HG03196 (cell line): ENCODE results near the gene ITM2B.

ENCODE experiments used
- ATAC-seq: cut with Tn5 transposase; IDR thresholded peaks from one replicate; pipeline ENCODE4 v1.9.1; 2021; ENCODE audit not compliant: unreplicated experiment

The ITM2B gene

GRCh38 chr13:48302871-48303358 lies 69.9 kb downstream of the ITM2B start:
- ATAC-seq: no peak

DNA sequence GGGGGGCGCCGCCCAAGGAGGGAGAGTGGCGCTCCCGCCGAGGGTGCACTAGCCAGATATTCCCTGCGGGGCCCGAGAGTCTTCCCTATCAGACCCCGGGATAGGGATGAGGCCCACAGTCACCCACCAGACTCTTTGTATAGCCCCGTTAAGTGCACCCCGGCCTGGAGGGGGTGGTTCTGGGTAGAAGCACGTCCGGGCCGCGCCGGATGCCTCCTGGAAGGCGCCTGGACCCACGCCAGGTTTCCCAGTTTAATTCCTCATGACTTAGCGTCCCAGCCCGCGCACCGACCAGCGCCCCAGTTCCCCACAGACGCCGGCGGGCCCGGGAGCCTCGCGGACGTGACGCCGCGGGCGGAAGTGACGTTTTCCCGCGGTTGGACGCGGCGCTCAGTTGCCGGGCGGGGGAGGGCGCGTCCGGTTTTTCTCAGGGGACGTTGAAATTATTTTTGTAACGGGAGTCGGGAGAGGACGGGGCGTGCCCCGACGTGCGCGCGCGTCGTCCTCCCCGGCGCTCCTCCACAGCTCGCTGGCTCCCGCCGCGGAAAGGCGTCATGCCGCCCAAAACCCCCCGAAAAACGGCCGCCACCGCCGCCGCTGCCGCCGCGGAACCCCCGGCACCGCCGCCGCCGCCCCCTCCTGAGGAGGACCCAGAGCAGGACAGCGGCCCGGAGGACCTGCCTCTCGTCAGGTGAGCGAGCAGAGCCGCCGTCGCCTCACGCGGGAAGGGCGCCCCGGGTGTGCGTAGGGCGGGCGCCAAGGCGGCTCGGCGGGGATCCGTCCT lies 70.5 kb downstream of the ITM2B start, which contains the start of gene RB1:
Gene RB1 (plus strand): TSS at position 393 of the 784 bp plus-strand sequence. CDS start 162 bp downstream, at position 555.
- peak; percentile 82 for ATAC-seq

- ATAC-seq: peak; percentile 57
These were observed 71.3 kb downstream of the ITM2B start for GRCh38 chr13:48304143-48304876.

- no peak for ATAC-seq
These were observed 78.2 kb downstream of the ITM2B start for GRCh38 chr13:48311223-48311622.

GRCh38 chr13:48315969-48316650 lies 83.1 kb downstream of the ITM2B start:
- no peak for ATAC-seq

GRCh38 chr13:48316826-48317510 lies 84.0 kb downstream of the ITM2B start:
- ATAC-seq: no peak

DNA sequence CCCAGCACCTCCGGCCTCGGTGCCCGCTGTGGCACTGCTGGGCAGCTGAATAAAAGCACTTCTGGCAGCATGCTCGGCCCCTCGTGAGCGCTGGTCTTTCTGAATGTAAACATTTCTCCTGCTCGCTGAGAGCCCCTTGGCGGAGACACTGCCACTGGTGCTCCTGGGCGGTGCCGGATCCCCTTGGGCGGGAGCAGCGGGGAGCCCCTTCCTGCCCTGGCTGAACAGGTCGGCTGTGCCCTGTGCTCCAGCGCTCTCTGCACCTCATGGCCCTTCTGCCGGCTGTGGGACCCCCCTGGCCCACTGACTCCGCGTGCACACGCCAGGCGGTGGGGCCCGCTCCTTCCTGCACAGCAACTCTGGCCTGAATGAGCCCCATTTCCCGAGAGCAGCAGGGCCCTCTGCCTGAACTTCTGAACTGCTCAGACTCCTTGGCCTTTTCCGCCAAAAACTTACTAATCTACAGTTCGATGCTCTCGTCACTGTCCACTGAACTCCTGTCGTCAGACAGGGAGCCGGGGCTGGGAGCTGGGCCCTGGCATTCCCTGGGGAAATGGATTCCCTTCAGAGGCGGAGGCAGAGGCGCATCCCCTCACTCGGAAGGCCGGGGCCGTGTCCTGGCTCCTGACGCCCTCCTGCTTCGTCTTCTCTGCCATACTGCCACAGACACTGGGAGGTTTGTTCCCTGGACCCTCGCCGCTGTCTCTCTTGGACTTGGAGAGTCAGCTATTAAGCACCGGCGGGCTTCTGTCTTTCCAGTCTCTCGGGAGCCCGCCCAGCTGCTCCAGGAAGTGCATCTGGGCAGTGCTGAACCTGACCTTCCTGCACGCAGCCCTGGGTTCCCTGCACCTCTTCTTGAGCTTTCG lies 84.7 kb downstream of the ITM2B start:
- no peak for ATAC-seq

- no peak for ATAC-seq
These were observed 85.4 kb downstream of the ITM2B start for GRCh38 chr13:48318377-48318811.

DNA sequence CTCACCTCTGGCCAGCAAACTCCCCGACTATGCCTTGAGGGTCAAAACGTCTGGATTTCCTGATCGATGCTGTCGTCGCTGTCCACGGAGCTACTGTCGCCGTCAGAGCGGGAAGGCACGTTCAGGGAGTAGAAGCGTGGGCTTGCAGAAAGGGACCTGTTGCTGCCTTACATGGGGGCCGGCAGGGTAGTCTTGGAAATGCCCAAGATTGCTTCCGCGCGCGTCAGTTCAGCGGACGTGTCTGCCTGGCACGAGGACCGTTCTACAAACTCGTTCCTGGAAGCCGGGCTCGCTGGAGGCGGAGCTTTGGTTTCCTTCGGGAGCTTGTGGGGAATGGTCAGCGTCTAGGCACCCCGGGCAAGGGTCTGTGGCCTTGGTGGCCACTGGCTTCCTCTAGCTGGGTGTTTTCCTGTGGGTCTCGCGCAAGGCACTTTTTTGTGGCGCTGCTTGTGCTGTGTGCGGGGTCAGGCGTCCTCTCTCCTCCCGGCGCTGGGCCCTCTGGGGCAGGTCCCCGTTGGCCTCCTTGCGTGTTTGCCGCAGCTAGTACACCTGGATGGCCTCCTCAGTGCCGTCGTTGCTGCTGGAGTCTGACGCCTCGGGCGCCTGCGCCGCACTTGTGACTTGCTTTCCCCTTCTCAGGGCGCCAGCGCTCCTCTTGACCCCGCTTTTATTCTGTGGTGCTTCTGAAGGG lies 86.0 kb downstream of the ITM2B start:
- no peak for ATAC-seq
